HepG2 (cell line): ENCODE results near the gene PLCL2.

Source experiments
- CEBPG ChIP-seq: IDR thresholded peaks from 2 replicates; pipeline ENCODE4 v1.6.1; 2016
- CTCF ChIP-seq: sonication (generic); formaldehyde crosslinking; IDR thresholded peaks from 2 replicates; pipeline ENCODE4 v1.5.0; 2020; ENCODE audit warnings: mild to moderate bottlenecking, missing genetic modification reagents, moderate library complexity
- FOXM1 ChIP-seq: sonication (generic); formaldehyde crosslinking; IDR thresholded peaks from 2 replicates; pipeline ENCODE4 v1.5.0; 2020; ENCODE audit warnings: missing genetic modification reagents
- JUN ChIP-seq: sonication (generic); formaldehyde crosslinking; IDR thresholded peaks from 2 replicates; pipeline ENCODE4 v1.4.0; 2020; ENCODE audit warnings: mild to moderate bottlenecking, missing genetic modification reagents
- KLF16 ChIP-seq, 2 experiments: sonication (generic) in 1 of 2; formaldehyde crosslinking in 1 of 2; IDR thresholded peaks; 2 replicates each; pipeline versions ENCODE4 v1.6.1 to v1.8.0; 2016 to 2023; ENCODE audit warnings: missing genetic modification reagents in 2 of 2, missing compliant biosample characterization in 1 of 2
- KLF9 ChIP-seq: IDR thresholded peaks from 2 replicates; pipeline ENCODE4 v1.6.1; 2016; ENCODE audit warnings: low read depth
- MAFK ChIP-seq, 2 experiments: IDR thresholded peaks in 1 of 2; conservative IDR thresholded peaks in 1 of 2; 2 replicates each; pipeline ENCODE4 v1.6.1; 2011; ENCODE audit warnings: improper control_type of control experiment in 2 of 2, low read length in 2 of 2
- MYPOP ChIP-seq: sonication (generic); formaldehyde crosslinking; IDR thresholded peaks from 2 replicates; pipeline ENCODE4 v1.8.1; 2023; ENCODE audit warnings: mild to moderate bottlenecking, moderate library complexity, missing genetic modification reagents
- POLR2A ChIP-seq, 2 experiments: IDR thresholded peaks; 2 replicates each; pipeline ENCODE4 v1.6.1; 2011; ENCODE audit warnings: low read depth in 2 of 2, low read length in 2 of 2, mild to moderate bottlenecking in 1 of 2, moderate library complexity in 1 of 2; ENCODE audit not compliant: insufficient read depth in 1 of 2
- SMC3 ChIP-seq: IDR thresholded peaks from 2 replicates; pipeline ENCODE4 v1.6.1; 2011; ENCODE audit warnings: low read length, improper control_type of control experiment
- THRA ChIP-seq: sonication (generic); formaldehyde crosslinking; IDR thresholded peaks from 2 replicates; pipeline ENCODE4 v1.4.0; 2020; ENCODE audit warnings: missing genetic modification reagents, borderline replicate concordance
- USF2 ChIP-seq, 2 experiments: sonication (generic) in 1 of 2; formaldehyde crosslinking in 1 of 2; IDR thresholded peaks; 2 replicates each; pipeline versions ENCODE4 v1.5.1 to v1.6.1; 2011 to 2020; ENCODE audit warnings: borderline replicate concordance in 1 of 2, low read depth in 1 of 2, low read length in 1 of 2, mild to moderate bottlenecking in 1 of 2, missing genetic modification reagents in 1 of 2, moderate library complexity in 1 of 2
- YY1 ChIP-seq: IDR thresholded peaks from 2 replicates; pipeline ENCODE4 v1.6.1; 2011; ENCODE audit warnings: low read length, low read depth, moderate library complexity, mild to moderate bottlenecking; ENCODE audit not compliant: insufficient read depth, insufficient replicate concordance
- ZNF20 ChIP-seq: sonication (generic); formaldehyde crosslinking; IDR thresholded peaks from 2 replicates; pipeline ENCODE4 v1.4.0; 2020; ENCODE audit warnings: mild to moderate bottlenecking, moderate library complexity, missing genetic modification reagents

- no peak for TF ChIP-seq CTCF
- TF ChIP-seq THRA = no peak
- no peak for TF ChIP-seq KLF16 (CRISPR knock-in tag; IDR thresholded peaks at IDR 0.05)
- TF ChIP-seq YY1 = no peak
- no peak for TF ChIP-seq SMC3
- no peak for TF ChIP-seq CEBPG (CRISPR knock-in tag)
- no peak for TF ChIP-seq ZNF20 (CRISPR knock-in tag)
- no peak for TF ChIP-seq FOXM1 (CRISPR knock-in tag)
- TF ChIP-seq JUN (CRISPR knock-in tag) = no peak
- TF ChIP-seq POLR2A (IDR thresholded peaks at IDR 0.05; ENCODE audit: insufficient read depth in 1 of 2, low read depth in 2 of 2, low read length in 2 of 2) = no peak
- no peak for TF ChIP-seq MYPOP
- no peak for TF ChIP-seq MAFK (conservative IDR thresholded peaks at IDR 0.05 in 1 of 2, IDR thresholded peaks at IDR 0.05 in 1 of 2; ENCODE audit: low read length in 2 of 2)
- no peak for TF ChIP-seq KLF9 (CRISPR knock-in tag)
- TF ChIP-seq USF2 (IDR thresholded peaks at IDR 0.05; ENCODE audit: low read depth, low read length) = no peak
- no peak for TF ChIP-seq USF2 (CRISPR knock-in tag; IDR thresholded peaks at IDR 0.05; ENCODE audit: borderline replicate concordance)
Observed at GRCh38 chr3:16999871-17000270, 115.1 kb downstream of the PLCL2 start.
